Hepatocyte (in vitro differentiated cells): ENCODE results near the gene ABCG2. TPM values are rescaled to one million over a fixed set of nuclear protein-coding genes. Genes with fewer than 3 reads are reported as not detected.
A peak's percentile ranks its signal among the peaks of the same experiment; 100 is the strongest.

Experiments
- DNase-seq: peaks from one replicate; pipeline ENCODE4 v3.0.0-alpha.2; 2016; ENCODE audit warnings: low spot score
- H2AFZ ChIP-seq: fragments of 200-600 bp; sonication (generic); 2 replicates; pipeline ENCODE4 v1.6.0; 2016; ENCODE audit warnings: antibody characterized with exemption, mild to moderate bottlenecking
- H3K27ac ChIP-seq: fragments of 200-600 bp; sonication (generic); 2 replicates; pipeline ENCODE4 v1.5.1; 2016; ENCODE audit warnings: mild to moderate bottlenecking
- H3K27me3 ChIP-seq: fragments of 200-600 bp; sonication (generic); 2 replicates; pipeline ENCODE4 v1.6.1; 2016
- H3K36me3 ChIP-seq: fragments of 200-600 bp; sonication (generic); replicated peaks from 2 replicates; pipeline ENCODE4 v1.5.1; 2016; ENCODE audit warnings: low read depth; ENCODE audit not compliant: insufficient read depth
- H3K4me1 ChIP-seq: fragments of 200-600 bp; sonication (generic); 2 replicates; pipeline ENCODE4 v1.5.1; 2016; ENCODE audit warnings: mild to moderate bottlenecking, moderate library complexity; ENCODE audit not compliant: insufficient read depth
- H3K4me2 ChIP-seq: fragments of 200-600 bp; sonication (generic); 2 replicates; pipeline ENCODE4 v1.6.0; 2016
- H3K4me3 ChIP-seq: fragments of 200-600 bp; sonication (generic); 2 replicates; pipeline ENCODE4 v1.5.1; 2016; ENCODE audit warnings: mild to moderate bottlenecking
- H3K79me2 ChIP-seq: fragments of 200-600 bp; sonication (generic); 2 replicates; pipeline ENCODE4 v1.6.0; 2017; ENCODE audit warnings: mild to moderate bottlenecking
- H3K9me2 ChIP-seq: fragments of 200-600 bp; sonication (generic); replicated peaks from 2 replicates; pipeline ENCODE4 v1.6.0; 2017; ENCODE audit warnings: mild to moderate bottlenecking; ENCODE audit not compliant: insufficient read depth
- H3K9me3 ChIP-seq: fragments of 200-600 bp; sonication (generic); 2 replicates; pipeline ENCODE4 v1.5.1; 2016; ENCODE audit warnings: low read depth, mild to moderate bottlenecking
- H4K20me1 ChIP-seq: fragments of 200-600 bp; sonication (generic); 2 replicates; pipeline ENCODE4 v1.6.0; 2016; ENCODE audit warnings: mild to moderate bottlenecking; ENCODE audit not compliant: insufficient read depth, poor library complexity, severe bottlenecking
- EZH2 ChIP-seq: fragments of 200-600 bp; sonication (generic); IDR thresholded peaks from 2 replicates; pipeline ENCODE4 v1.6.1; 2016; ENCODE audit warnings: antibody characterized with exemption, mild to moderate bottlenecking, borderline replicate concordance
- EZH2phosphoT487 ChIP-seq: fragments of 200-600 bp; sonication (generic); IDR thresholded peaks from one replicate; pipeline ENCODE4 v1.6.1; 2018; ENCODE audit warnings: antibody characterized with exemption, mild to moderate bottlenecking, low read depth, moderate library complexity; ENCODE audit not compliant: unreplicated experiment, severe bottlenecking
- WGBS: methylation state at CpG from one replicate; pipeline ENCODE4 v1.1.6; 2016; ENCODE audit warnings: low lambda C conversion rate; ENCODE audit errors: missing lambda C conversion rate; 5-methylcytosine and 5-hydroxymethylcytosine counted together
- polyA plus RNA-seq: library from polyadenylated mRNA; unstranded; fragments of >200 nt; fragmentation: Nextera tagmentation; extraction: Ambion mirVana; gene quantifications from 2 replicates; pipeline ENCODE4 v1.2.1, GENCODE V29; 2016
- total RNA-seq: library from RNA; depleted of rRNA; stranded (reverse); fragments of >200 nt; gene quantifications from 2 replicates; pipeline ENCODE4 v1.2.3, GENCODE V29; 2014
- TF ChIP-seq, protein P1 (sequence below): fragments of 200-600 bp; sonication (generic); IDR thresholded peaks from 2 replicates; pipeline ENCODE4 v1.5.1; 2016; ENCODE audit warnings: antibody characterized with exemption, mild to moderate bottlenecking; ENCODE audit not compliant: poor library complexity

The ABCG2 gene
- total and polyA plus RNA-seq, 2 experiments from 2014 or later: 3.7 to 11.6 TPM

DNA sequence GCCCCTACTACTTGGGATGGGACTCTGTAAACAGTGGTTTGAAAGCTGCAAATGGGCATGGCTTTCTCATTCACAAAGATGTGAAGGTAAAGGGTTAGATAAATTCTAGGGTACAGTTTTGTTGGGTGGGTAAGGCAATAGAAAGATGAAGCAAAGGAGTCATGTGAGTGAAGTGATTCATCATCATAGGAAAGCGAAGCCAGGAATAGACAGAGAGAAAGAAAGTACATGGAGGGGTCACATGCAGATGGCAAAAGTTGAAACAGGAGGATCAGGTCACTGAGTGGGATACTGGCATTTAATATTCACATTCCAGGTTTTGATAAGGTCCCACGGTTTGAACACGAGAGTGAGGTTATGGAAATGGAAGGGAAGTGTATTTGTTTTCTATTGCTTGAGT is 8.2 kb upstream of the ABCG2 start:
- WGBS: 95% methylated on average over 3 of the region's 3 CpGs
- Histone ChIP-seq H3K36me3 (no peaks in the 10 kb centered on the region), H3K4me3 (no peak overlapping the region), H3K4me1 (peaks cover 8% of the 10 kb centered on the region), H3K79me2 (no peaks in the 10 kb centered on the region), H2AFZ (no peak overlapping the region), H3K9me3 (no peaks in the 10 kb centered on the region), H3K27ac (no peak overlapping the region), H3K4me2 (no peak overlapping the region), H3K27me3 (no peaks in the 10 kb centered on the region), H3K9me2 (no peaks in the 10 kb centered on the region), H4K20me1 (no peaks in the 10 kb centered on the region)
- DNase-seq: no peak
- no peak for TF ChIP-seq EZH2
- TF ChIP-seq, protein P1, sequence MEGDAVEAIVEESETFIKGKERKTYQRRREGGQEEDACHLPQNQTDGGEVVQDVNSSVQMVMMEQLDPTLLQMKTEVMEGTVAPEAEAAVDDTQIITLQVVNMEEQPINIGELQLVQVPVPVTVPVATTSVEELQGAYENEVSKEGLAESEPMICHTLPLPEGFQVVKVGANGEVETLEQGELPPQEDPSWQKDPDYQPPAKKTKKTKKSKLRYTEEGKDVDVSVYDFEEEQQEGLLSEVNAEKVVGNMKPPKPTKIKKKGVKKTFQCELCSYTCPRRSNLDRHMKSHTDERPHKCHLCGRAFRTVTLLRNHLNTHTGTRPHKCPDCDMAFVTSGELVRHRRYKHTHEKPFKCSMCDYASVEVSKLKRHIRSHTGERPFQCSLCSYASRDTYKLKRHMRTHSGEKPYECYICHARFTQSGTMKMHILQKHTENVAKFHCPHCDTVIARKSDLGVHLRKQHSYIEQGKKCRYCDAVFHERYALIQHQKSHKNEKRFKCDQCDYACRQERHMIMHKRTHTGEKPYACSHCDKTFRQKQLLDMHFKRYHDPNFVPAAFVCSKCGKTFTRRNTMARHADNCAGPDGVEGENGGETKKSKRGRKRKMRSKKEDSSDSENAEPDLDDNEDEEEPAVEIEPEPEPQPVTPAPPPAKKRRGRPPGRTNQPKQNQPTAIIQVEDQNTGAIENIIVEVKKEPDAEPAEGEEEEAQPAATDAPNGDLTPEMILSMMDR: no peak
- no peak for TF ChIP-seq EZH2phosphoT487

DNA sequence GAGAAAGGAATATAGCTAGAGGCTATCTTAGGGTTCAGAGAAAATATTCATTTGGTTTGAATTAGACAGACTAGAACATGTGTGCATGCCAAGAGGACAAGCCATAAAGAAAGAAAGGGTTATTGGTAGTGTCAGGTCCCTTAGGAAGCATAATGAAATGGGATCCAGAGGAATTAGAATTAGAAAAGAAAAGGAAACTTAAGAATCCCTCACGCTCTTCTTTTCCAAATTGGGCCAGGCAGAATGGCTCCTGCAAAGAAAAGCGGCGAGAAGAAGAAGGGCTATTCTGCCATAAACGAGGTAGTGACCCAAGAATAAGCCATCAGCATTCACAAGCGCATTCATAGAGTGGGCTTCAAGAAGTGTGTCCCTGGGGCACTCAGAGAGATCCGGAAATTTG is 4.9 kb upstream of the ABCG2 start:
- Histone ChIP-seq H3K79me2 (no peaks in the 10 kb centered on the region), H3K27ac (no peak overlapping the region), H3K9me2 (no peaks in the 10 kb centered on the region), H2AFZ (no peak overlapping the region), H3K4me3 (no peak overlapping the region), H3K4me1 (peaks cover 8% of the 10 kb centered on the region), H3K9me3 (no peaks in the 10 kb centered on the region), H4K20me1 (no peaks in the 10 kb centered on the region), H3K4me2 (no peak overlapping the region), H3K36me3 (no peaks in the 10 kb centered on the region), H3K27me3 (no peaks in the 10 kb centered on the region)
- WGBS: 74% methylated on average over 6 of the region's 6 CpGs
- TF ChIP-seq EZH2 (no peak), EZH2phosphoT487 (no peak)
- TF ChIP-seq, protein P1: no peak
- no peak for DNase-seq

DNA sequence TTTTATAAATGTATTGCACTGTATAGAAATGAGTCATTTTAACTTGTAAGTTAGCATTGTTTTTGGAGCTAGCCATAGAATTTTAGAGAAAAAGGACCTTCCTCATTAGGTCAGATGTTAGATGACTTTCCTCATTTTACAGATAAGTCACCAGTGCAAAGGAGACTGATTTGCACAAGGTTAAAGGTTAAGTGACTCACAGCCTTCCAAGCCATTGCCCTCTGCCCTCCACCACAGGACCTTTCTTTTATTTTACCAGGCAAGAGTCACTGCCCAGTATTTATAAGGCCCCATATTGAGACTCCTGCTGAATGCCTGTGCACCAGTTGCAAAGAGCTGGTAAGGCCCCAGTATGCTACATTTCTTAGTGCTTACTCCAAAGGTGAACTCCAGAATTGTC is 4.2 kb upstream of the ABCG2 start:
- H3K36me3 ChIP-seq: no peaks in the 10 kb centered on the region
- no peaks in the 10 kb centered on the region for H3K79me2 ChIP-seq
- no peak overlapping the region for H2AFZ ChIP-seq
- no peak overlapping the region for H3K4me3 ChIP-seq
- H3K27me3 ChIP-seq: no peaks in the 10 kb centered on the region
- H3K4me1 ChIP-seq: peaks cover 8% of the 10 kb centered on the region
- no peaks in the 10 kb centered on the region for H3K9me3 ChIP-seq
- DNase-seq: no peak
- no peak overlapping the region for H3K27ac ChIP-seq
- no peak for TF ChIP-seq EZH2phosphoT487
- no peak for TF ChIP-seq EZH2
- TF ChIP-seq, protein P1: no peak
- no peaks in the 10 kb centered on the region for H3K9me2 ChIP-seq
- no peaks in the 10 kb centered on the region for H4K20me1 ChIP-seq
- H3K4me2 ChIP-seq: no peak overlapping the region

DNA sequence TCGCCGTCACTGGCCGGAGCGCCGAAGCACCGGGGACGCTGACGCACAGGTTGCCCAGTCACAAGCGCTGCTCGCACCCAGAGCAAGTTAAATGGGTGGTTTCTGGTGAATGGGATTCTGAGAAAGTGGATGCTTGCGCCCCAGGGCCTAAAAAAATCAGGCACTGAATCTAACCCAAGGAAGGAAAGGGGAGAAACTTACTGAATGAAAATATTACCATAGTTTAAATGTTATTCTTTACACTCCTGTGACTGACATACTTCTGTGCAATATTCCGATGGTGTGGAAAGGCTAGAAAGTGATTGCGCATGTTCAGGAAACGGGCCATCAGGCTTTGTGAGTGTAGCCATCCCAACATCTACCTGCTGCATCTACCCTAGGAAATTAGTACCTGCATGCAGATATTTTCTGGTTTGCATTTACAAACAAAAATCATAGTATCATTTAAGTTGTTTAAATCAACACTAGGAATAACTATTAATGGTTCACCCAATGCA is 838 bp upstream of the ABCG2 start:
- H3K4me3 ChIP-seq: peak overlapping the region; percentile 54
- H3K4me2 ChIP-seq: peak overlapping the region; percentile 99
- no peaks in the 10 kb centered on the region for H3K36me3 ChIP-seq
- H3K9me3 ChIP-seq: no peaks in the 10 kb centered on the region
- H3K79me2 ChIP-seq: no peaks in the 10 kb centered on the region
- no peaks in the 10 kb centered on the region for H4K20me1 ChIP-seq
- peak overlapping the region; percentile 71 for H2AFZ ChIP-seq
- 14% methylated on average over 14 of the region's 14 CpGs for WGBS
- peak overlapping the region; percentile 15 for H3K27ac ChIP-seq
- no peak for TF ChIP-seq EZH2
- TF ChIP-seq EZH2phosphoT487: no peak
- TF ChIP-seq, protein P1: no peak
- H3K27me3 ChIP-seq: no peaks in the 10 kb centered on the region
- peaks cover 8% of the 10 kb centered on the region for H3K4me1 ChIP-seq
- H3K9me2 ChIP-seq: no peaks in the 10 kb centered on the region
- no peak for DNase-seq
